HG03439 (cell line): Measurements from ENCODE around the gene KIAA1958.
"Not testable (repeated sequence)": the region's sequence is repeated elsewhere in the genome, so short reads cannot be mapped to it uniquely, and the experiment has no call there.

Source experiments
- ATAC-seq: cut with Tn5 transposase; IDR thresholded peaks from one replicate; pipeline ENCODE4 v1.9.1; 2021; ENCODE audit warnings: mild to moderate bottlenecking, moderate library complexity; ENCODE audit not compliant: unreplicated experiment

Gene KIAA1958

DNA sequence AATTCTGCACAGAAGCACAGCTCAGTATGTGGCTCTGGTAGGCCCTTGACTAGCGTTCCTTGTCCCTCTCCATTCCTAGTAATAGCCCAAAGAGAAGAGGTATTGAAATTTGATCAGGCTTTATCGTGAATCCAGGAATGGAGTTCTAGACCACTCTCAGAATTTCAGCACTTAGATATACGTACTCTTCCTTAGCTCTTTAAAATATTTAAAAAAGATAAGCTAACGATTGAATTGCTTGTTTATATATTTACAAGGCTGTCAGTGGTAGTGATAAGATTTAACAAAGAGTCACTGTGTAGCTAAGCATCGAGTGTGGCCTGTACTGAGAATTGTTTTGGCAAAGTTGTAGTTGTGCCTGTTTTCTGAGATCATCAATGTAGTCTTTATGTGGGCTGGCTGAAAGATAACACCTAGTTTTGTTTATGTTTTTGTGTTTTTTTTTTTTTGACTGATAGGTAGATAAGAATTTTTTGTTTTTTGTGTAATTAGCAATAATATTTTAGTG, 2.5 kb downstream of the KIAA1958 start:
- no peak for ATAC-seq

DNA sequence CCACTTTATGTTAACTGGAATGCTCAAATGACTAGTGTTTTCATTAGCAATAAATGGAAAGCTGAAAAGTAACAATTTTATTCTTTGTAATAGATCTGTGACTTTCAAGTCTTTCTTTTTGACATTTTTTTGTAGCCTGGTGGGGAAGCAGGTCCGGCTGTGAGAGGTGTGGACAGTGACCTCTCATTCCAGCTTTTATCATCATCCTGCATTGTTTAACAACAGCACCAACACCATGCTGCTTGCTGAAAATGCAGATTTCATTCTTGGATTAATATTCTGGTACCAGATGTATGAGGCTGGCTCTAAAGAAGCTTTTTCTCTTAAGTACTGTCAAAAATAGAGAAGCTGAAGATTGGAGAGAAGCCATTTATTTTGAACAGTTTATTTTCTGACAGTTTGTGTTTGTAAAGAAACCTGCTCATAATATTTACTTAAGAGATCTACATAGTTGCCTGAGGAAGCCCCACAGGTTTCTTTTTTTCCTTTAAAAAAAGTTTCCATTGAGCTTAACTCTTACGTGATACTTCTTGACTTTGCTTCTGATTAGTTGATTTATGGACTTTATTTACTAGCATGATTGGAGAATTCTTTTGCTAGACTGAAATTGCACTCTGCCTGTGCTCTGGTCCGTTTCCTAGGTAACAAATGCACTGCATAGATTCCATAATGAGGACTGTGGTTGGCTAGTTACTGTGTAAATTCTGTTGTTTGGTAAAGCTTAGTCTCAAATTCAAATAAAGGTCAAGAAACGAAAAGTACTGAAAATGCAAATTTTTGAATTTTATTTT, 3.4 kb downstream of the KIAA1958 start:
- ATAC-seq, result no peak

DNA sequence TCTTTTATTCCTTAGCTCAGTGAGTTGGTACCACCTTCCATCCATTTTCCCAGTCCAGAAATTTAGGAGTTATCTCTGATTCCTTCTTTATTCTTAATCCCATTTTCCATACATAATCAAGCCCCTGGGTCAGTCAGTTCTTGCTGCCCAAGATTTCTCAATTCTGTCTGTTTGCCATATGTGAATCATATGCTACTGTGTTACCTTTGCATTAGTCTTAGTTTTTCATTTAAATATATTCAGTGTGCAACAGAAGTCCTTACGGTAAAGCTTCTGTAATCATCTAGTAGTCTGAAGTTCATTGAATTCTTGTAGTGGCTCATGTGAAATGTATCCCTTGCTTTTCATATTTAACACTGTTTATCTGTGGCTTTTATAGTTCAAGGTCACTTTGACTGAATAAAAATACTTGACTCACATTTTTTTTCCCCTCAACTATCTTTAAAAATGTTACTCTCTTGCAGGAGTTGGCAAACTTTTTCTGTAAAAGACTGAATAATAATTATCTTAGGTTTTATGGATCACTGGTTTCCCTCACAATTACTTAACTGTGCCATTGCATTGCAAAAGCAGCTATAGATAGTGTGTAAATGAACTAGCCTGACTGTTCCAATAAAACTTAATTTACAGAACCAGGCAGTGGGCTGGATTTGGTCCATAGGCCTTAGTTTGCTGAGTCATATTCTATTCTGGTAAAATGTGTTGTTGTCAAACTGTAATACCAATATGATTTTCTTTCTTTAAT, 6.9 kb downstream of the KIAA1958 start:
- ATAC-seq, result no peak

DNA sequence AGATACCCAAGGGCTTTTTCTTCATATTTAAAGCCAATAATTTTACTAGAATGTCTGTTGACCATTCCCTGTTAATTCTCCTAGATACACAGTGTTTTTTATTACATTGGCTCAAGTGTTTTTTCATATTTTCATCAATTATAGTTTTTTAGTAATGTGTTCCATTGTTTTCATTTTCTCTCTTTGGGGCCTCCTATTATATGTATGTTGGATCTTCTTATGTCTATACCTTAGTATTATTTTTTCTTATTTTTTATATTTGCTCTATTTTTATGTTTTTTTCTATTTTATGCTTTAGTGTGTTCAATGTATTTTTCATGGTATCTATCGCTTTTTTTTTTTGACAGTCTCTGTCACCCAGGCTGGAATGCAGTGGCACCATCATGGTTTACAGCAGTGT, 7.5 kb downstream of the KIAA1958 start:
- no peak for ATAC-seq

DNA sequence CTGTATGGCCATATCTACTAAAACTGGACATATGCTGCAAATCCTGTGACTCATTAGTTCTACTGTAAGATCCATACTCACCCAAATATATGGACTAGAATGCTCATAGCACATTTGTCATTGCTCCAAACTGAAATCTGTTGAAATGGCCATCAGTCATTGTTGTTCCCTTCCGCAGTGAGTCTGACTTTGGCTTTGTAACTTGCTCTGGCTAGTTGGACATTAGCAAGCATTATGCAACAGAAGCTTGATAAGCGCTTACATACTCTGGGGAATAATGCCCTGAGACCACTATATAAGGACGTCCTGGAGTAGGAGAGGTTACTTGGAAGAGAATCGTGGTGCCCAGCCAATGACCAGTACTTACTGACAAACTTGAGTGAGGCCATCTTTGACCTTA, 9.0 kb downstream of the KIAA1958 start:
- ATAC-seq, result no peak

DNA sequence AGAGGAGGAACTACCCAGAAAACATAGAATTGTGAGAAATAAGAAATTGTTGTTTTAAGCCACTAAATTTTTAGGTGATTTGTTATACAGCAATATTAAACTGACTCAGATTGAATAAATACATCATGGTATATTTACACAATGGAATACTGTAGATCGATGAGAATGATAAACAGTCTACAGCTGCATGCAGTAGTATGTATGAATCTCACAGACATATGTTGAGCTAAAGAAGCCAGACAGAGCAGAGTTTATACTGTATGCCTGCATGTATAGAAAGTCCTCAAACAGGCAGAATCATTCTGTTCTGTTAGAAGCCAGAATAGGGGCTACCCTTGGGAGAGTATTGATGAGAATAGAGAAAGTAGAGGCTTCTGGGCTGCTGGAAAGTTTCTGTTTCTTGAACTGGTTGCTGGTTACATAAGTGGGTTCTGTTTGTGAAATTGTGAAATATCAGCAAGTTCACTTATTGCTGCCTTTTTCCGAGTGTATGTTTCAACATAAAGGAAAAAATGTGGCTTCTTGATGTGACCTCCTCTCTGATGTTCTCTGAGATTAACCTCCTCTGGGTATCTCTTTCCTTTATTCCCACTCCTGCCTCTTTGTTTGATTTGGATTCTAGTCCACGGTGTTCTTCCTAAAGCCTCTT, 9.6 kb downstream of the KIAA1958 start:
- no peak for ATAC-seq

DNA sequence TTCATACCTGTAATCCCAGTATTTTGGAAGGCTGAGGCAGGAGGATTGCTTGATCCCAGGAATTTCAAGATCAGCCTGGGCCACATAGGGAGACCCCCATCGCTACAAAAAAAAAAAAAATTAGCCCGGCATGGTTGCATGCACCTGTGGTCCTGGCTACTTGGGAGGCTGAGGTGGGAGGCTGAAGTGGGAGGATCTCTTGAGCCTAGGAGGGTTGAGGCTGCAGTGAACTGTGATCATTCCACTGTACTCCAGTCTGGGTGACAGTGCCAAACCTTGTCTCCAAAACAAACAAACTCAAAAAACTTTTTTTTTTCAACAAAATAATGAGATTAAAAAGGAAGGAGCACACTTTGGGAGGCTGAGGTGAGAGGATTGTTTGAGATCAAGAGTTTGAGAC, 14.2 kb downstream of the KIAA1958 start:
- no peak for ATAC-seq

DNA sequence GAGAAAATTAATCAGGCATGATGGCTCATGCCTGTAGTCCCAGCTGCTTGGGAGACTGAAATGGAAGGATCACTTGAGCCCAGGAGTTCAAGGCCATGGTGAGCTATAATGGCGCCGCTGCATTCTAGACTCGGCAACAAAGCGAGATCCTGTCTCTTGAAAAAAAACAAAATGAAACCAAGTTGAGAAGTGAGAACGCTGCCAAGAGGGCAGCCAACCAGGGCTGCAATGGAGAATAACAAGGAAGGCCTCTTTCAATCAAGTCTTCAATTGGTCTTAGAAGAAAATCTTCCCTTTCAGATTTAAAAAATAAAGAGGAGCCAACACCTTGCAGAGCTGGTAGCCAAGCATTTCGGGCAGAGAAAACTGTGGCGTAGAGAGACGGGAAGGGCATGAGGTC, 14.7 kb downstream of the KIAA1958 start:
- ATAC-seq, result no peak

DNA sequence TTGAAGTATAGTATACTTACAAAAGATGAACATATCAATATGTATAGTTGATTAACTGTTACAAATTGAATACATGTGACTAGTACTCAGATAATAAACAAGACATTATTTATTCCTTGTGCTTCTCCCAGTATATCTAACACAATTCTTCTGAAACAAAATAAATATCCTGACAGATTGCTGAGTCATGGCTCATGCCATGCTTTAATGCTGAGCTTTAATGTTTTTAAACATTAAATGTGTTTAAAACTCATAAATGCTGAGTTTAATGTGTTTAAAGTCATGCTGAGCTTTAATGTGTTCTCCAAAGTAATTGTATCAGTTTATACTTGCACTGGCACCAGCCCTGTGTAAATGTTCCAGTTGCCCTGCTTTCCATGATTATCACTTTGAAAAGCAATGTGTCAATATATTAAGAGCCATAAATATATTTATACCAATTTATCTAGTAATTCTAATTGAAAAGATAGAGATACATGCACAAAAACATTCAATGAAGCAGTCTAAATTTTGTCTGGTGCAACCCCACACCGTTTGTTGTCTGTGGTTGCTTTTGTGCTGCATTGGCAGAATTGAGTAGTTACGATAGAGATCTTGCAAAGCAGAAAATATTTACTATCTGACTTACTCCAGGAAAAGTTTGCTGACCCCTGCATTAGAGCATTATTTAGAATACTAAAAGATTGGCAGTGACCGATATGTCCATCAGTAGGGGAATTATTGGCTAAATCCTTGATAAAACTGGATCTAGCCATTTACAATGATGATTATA, 15.7 kb downstream of the KIAA1958 start:
- no peak for ATAC-seq

DNA sequence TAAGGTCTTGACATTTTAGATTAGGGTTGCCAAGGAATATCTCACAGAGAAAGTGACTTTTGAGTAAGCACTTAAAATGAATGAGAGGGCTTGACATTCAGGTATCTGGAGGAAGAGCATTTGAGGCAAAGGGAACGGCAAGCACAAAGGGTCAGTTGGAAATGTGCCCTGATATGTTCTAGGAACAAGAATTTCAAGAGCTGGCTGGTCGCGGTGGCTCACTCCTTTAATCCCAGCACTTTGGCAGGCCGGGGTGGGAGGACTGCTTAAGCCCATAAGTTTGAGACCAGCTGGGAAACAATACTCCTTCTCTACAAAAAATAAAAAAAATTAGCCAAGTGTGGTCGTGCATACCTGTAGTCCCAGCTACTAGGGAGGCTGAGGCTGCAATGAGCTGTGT, 16.5 kb downstream of the KIAA1958 start:
- ATAC-seq, result no peak

DNA sequence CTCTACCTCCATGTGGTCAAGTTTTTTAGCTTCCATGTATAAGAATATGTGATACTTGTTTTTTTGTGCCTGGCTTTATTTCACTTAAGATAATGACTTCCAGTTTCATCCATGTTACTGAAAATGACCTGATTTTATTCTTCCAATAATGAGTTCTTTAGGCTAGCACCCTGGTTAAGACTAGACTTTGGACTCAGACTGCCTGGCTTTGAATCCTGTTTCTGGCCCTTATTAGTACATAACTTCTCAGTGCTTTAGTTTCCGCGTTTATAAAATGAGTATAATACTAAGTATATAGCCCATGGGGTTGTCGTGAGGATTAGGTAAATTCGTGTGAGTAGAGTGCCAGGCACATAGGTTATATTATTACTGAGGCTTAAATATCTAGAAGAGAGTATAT, 18.5 kb downstream of the KIAA1958 start:
- no peak for ATAC-seq

DNA sequence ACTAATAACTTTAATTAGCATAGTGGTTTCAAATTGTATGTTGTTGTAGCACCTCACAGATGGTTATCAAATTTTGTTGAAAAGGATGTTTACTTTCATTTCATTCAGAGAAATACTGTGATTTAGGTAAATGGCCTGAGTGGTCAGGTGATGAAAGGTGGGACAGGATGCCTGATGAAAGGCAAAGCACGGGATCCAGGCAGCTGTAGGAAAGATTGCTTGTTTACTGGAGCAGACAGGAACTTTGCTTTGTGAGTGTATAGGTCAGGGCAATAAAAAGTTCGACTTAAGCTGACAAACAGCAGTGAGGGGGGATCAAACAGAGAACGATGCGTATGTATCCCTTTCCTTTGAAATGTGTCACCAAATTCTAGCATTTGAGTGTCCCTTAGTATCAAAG, 19.0 kb downstream of the KIAA1958 start:
- ATAC-seq, result no peak

DNA sequence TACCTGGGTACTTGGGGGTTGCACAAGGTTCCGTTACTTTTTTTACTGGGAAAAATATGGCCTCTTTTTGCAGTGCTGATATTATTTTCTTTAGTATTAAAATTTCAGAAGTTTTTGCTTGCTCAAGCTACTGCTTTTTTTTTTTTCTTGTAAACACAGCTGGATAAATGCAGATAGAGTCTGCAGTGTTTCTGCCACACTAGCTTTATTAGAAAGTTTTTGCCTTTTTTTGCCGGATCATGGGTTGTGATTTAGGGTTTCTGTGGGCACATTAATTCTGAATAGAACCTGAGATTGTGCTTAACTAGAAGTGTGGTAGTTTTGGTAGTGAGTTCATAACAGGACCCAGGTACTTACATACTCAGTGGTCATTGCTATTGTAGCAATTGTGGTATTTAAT, 19.9 kb downstream of the KIAA1958 start:
- no peak for ATAC-seq

DNA sequence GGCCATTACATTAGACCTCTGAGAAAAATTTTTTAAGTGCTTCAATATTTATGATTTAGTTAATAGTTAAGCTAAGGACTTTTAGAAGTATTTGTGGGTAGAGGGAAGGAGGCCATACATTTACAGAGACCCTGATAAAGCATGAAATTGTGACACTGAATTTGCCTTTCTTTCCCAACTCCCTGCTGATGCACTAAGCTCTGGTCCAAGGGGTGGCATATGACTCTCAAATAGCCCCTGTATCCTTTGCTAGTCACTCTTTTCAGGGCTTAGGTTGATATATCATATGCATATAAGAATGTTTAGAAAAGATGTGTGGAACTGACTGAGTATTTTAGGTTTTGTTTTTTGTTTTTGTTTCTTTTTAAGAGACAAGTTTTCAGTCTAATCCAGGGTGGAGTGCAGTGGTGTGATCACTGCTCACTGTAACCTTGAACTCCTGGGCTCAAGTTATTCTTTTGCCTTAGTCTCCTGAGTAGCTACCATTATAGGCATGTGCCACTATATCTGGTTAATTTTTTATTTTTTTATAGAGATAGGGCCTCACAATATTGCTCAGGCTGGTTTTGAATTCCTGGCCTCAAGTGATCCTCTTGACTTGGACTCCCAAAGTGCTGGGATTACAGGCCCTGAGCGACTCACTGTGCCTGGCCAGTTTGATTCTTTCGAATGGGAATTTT, 20.5 kb downstream of the KIAA1958 start:
- no peak for ATAC-seq

DNA sequence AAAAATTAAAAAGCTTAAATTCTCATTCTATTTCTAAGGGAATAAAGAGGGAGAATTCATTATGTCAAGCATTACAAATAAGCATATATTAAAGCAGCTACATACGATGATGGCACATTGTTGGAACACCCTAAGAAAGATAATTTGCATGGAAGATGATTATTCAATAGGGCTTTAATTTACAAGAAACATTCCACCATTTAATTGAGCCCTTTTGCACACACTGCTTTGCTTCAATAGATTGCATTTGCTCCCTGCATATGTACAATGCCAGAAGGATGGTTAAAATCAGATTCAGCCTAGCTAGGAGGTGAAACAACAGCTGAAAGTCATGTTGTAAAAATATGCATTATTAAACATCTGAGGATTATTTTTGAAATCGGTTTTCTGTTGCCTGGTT, 21.8 kb downstream of the KIAA1958 start:
- ATAC-seq, result no peak

DNA sequence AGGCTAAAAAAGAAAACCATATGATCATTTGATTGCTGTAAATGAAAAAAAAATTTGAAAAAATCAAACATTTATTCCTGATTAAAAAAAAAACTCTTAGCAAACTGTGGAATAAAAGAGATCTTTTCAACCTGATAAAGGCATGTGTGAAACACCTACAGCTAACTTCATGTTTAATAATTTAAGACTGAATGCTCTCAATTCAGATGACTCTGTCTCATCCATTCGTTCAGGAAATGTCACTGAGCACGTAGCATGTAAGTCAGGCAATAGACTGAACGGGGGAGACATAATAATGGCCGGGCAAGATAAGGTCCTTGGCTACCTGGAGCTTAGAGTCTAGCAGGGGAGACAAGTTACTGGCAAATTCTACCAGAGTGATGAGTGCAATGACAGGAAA, 25.8 kb downstream of the KIAA1958 start:
- ATAC-seq, result not testable (repeated sequence)

DNA sequence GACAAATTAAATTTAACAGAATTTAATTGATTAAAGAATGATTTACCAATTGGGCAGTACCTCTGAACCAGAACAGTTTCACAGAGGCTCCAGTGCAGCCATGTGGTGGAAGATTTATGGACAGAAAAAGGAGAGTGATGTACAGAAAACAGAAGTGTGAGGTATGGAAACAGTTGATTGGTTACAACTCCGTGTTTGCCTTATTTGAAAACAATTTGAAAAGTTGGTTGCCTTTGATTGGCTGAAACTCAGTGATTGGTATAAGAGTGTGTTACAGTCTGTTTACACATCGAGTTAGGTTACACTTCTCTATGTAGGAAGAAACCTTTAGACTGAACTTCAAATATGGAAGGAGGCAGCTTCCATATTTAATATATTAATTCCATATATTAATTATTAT, 30.1 kb downstream of the KIAA1958 start:
- no peak for ATAC-seq

DNA sequence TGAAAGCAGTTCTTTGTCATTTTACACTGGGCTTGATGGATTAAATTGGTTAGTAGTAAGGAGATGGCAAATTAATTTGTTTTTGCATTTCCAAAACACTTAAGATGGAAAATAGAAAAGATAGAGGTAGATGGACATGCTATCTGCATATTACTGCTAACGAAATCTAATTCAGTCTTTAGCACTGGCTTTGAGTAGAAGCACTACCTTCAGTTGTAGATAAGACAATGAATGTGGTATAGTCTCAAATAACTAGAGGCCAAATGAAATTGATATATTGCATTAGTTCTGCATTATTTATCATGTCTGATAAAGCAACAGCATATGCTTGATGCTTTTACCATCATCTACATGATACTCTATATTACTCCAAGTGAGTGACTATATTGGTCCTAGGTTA, 33.4 kb downstream of the KIAA1958 start:
- ATAC-seq, result no peak

DNA sequence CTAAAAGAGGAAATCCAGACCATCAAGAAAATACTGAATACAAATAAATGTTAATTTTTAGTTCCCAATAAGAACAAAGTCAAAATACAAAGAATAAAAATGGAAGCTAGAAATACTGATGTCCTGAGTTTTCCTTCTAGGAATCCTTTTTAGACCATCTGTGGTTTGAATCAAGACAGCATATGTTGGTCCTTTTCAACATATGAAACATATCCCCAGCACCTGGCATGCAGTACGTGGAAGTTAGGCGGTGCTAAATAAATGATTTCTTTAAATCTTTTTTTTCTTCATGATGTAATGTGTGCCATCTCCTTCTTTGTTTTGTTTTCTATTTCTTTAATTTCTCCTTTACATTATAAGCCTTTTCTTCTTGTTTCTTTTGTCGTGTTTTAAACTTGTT, 34.0 kb downstream of the KIAA1958 start:
- ATAC-seq, result no peak

DNA sequence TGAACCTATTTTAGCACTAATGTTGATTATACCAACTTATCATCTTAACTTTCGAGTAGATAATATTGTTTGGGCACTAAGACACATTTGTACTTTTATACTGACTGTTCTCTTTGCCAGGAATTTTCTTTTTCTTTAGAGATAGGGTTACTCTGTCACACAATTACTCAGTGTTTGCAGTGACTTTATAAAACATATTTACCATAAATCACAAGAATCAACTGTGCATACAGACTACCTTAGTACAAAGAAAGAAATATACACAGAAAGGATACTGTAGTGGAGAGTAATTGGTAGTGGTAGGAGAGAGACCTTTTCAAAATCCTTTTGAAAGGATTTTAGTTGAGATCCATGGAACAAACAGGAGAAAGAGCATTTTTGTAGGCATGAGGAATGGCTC, 40.3 kb downstream of the KIAA1958 start:
- no peak for ATAC-seq

DNA sequence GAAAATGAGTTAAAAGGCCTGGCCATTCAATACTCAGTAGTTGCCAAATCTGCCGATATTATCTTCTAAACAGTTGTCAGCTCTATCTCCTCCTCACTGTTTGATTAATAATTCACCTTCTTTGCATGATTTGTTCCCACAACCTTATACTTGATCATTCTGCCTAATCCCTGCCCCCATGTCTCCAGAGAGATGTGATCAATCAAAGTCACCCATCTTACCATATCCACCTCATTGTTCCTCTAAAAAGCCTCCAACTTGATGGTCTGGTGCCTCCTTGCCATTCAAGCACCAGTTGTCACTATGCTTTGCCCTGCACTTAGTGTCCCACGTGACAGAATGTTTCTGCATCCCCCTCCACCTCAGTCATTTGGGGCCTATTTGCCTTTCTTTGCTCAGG, 41.3 kb downstream of the KIAA1958 start:
- ATAC-seq, result no peak
